AG20443 (cell line): ENCODE measurements around the gene ARID1B.
"Not testable (repeated sequence)": the region's sequence is repeated elsewhere in the genome, so short reads cannot be mapped to it uniquely, and the experiment has no call there.

Experiments used
- DNase-seq: peaks from one replicate; pipeline ENCODE4 v3.0.0; 2012; ENCODE audit warnings: low spot score, mixed read lengths

Gene ARID1B

GRCh38 chr6:156940221-156940620 is 163.0 kb downstream of the ARID1B start:
- DNase-seq = no peak

GRCh38 chr6:156942266-156942665 is 165.1 kb downstream of the ARID1B start:
- no peak for DNase-seq

- no peak for DNase-seq
Observed at GRCh38 chr6:156943166-156943565, 166.0 kb downstream of the ARID1B start.

GRCh38 chr6:156943816-156944215 is 166.6 kb downstream of the ARID1B start:
- no peak for DNase-seq

- no peak for DNase-seq
Observed at GRCh38 chr6:156944412-156944811, 167.2 kb downstream of the ARID1B start.

- DNase-seq = not testable (repeated sequence)
Observed at GRCh38 chr6:156945789-156946172, 168.6 kb downstream of the ARID1B start.

GRCh38 chr6:156946370-156946936 is 169.3 kb downstream of the ARID1B start:
- no peak for DNase-seq

GRCh38 chr6:156948277-156948676 is 171.1 kb downstream of the ARID1B start:
- DNase-seq = no peak

- peak; percentile 23 for DNase-seq
Observed at GRCh38 chr6:156948807-156949206, 171.6 kb downstream of the ARID1B start.

- DNase-seq = peak; percentile 67
Observed at GRCh38 chr6:156949376-156949775, 172.2 kb downstream of the ARID1B start.

GRCh38 chr6:156950084-156950483 is 172.9 kb downstream of the ARID1B start:
- DNase-seq = no peak

GRCh38 chr6:156950531-156950930 is 173.4 kb downstream of the ARID1B start:
- no peak for DNase-seq

- DNase-seq = no peak
Observed at GRCh38 chr6:156952401-156952800, 175.2 kb downstream of the ARID1B start.

- no peak for DNase-seq
Observed at GRCh38 chr6:156953127-156953478, 175.9 kb downstream of the ARID1B start.

- peak; percentile 93 for DNase-seq
Observed at GRCh38 chr6:156953479-156954146, 176.4 kb downstream of the ARID1B start.

GRCh38 chr6:156954191-156954590 is 177.0 kb downstream of the ARID1B start:
- no peak for DNase-seq

GRCh38 chr6:156954816-156955215 is 177.6 kb downstream of the ARID1B start:
- no peak for DNase-seq

- no peak for DNase-seq
Observed at GRCh38 chr6:156955494-156956183, 178.5 kb downstream of the ARID1B start.

GRCh38 chr6:156956286-156956685 is 179.1 kb downstream of the ARID1B start:
- DNase-seq = no peak

- no peak for DNase-seq
Observed at GRCh38 chr6:156957931-156958547, 180.9 kb downstream of the ARID1B start.

- DNase-seq = no peak
Observed at GRCh38 chr6:156960525-156960924, 183.3 kb downstream of the ARID1B start.

- no peak for DNase-seq
Observed at GRCh38 chr6:156961282-156961892, 184.2 kb downstream of the ARID1B start.
